H9 (cell line): ENCODE results near the gene C1orf146. TPM values are rescaled to one million over a fixed set of nuclear protein-coding genes. Genes with fewer than 3 reads are reported as not detected.

Experiments
- DNase-seq: peaks from one replicate; pipeline ENCODE4 v3.0.0-alpha.2; 2017
- H2AFZ ChIP-seq: one replicate; pipeline ENCODE4 v1.6.1; 2013; ENCODE audit warnings: mild to moderate bottlenecking, low read length, control low read depth, moderate library complexity
- H2AK5ac ChIP-seq: 2 replicates; pipeline ENCODE4 v1.6.1; 2013; ENCODE audit warnings: low read length, control low read depth, mixed read lengths; ENCODE audit not compliant: insufficient read length
- H2BK120ac ChIP-seq: one replicate; pipeline ENCODE4 v1.6.1; 2013; ENCODE audit warnings: low read depth, mild to moderate bottlenecking, low read length, control low read depth, inconsistent platforms; ENCODE audit not compliant: poor library complexity, severe bottlenecking
- H2BK12ac ChIP-seq: 2 replicates; pipeline ENCODE4 v1.6.1; 2013; ENCODE audit warnings: low read length, control low read depth, mixed read lengths, low read depth; ENCODE audit not compliant: insufficient read length
- H2BK15ac ChIP-seq: 2 replicates; pipeline ENCODE4 v1.6.1; 2013; ENCODE audit warnings: low read depth, low read length, control low read depth
- H2BK20ac ChIP-seq: one replicate; pipeline ENCODE4 v1.6.1; 2013; ENCODE audit warnings: low read depth, mild to moderate bottlenecking, low read length, control low read depth, inconsistent platforms; ENCODE audit not compliant: poor library complexity, severe bottlenecking
- H2BK5ac ChIP-seq: 2 replicates; pipeline ENCODE4 v1.6.1; 2013; ENCODE audit warnings: low read length, control low read depth, mixed read lengths; ENCODE audit not compliant: insufficient read length
- H3K14ac ChIP-seq: 2 replicates; pipeline ENCODE4 v1.6.1; 2013; ENCODE audit warnings: low read length, control low read depth; ENCODE audit not compliant: insufficient read depth
- H3K18ac ChIP-seq: 2 replicates; pipeline ENCODE4 v1.6.1; 2013; ENCODE audit warnings: low read depth, mild to moderate bottlenecking, mixed read lengths, low read length, control low read depth; ENCODE audit not compliant: insufficient read length
- H3K23ac ChIP-seq: 2 replicates; pipeline ENCODE4 v1.6.1; 2013; ENCODE audit warnings: low read length, control low read depth, mixed read lengths, low read depth; ENCODE audit not compliant: insufficient read length
- H3K23me2 ChIP-seq: 2 replicates; pipeline ENCODE4 v1.6.1; 2013; ENCODE audit warnings: low read depth, mild to moderate bottlenecking, mixed read lengths, low read length, control low read depth; ENCODE audit not compliant: insufficient read length, poor library complexity, severe bottlenecking
- H3K27ac ChIP-seq: 2 replicates; pipeline ENCODE4 v1.5.1; 2013; ENCODE audit warnings: low read length, control low read depth, mixed read lengths, low read depth; ENCODE audit not compliant: insufficient read length
- H3K27me3 ChIP-seq: 2 replicates; pipeline ENCODE4 v1.6.1; 2013; ENCODE audit warnings: low read length, control low read depth, inconsistent platforms; ENCODE audit not compliant: insufficient read depth
- H3K4ac ChIP-seq: 2 replicates; pipeline ENCODE4 v1.6.1; 2013; ENCODE audit warnings: low read depth, mild to moderate bottlenecking, control low read depth, inconsistent platforms, low read length, moderate library complexity
- H3K4me1 ChIP-seq: 2 replicates; pipeline ENCODE4 v1.6.1; 2013; ENCODE audit warnings: low read length, control low read depth, inconsistent platforms; ENCODE audit not compliant: insufficient read depth
- H3K4me2 ChIP-seq: 2 replicates; pipeline ENCODE4 v1.6.1; 2013; ENCODE audit warnings: low read length, control low read depth, mixed read lengths; ENCODE audit not compliant: insufficient read length, insufficient read depth
- H3K56ac ChIP-seq: 2 replicates; pipeline ENCODE4 v1.6.1; 2013; ENCODE audit warnings: low read depth, mild to moderate bottlenecking, mixed read lengths, low read length, control low read depth; ENCODE audit not compliant: insufficient read length
- H3K79me1 ChIP-seq: 2 replicates; pipeline ENCODE4 v1.6.1; 2013; ENCODE audit warnings: low read depth, mild to moderate bottlenecking, moderate library complexity, low read length, control low read depth, inconsistent platforms; ENCODE audit not compliant: insufficient read depth, poor library complexity, severe bottlenecking
- H3K79me2 ChIP-seq: 2 replicates; pipeline ENCODE4 v1.6.1; 2013; ENCODE audit warnings: low read length, control low read depth, inconsistent platforms; ENCODE audit not compliant: insufficient read depth
- H3K9ac ChIP-seq: 2 replicates; pipeline ENCODE4 v1.6.1; 2013; ENCODE audit warnings: low read length, control low read depth, mixed read lengths; ENCODE audit not compliant: insufficient read length; ENCODE audit errors: extremely low read depth
- H3K9me3 ChIP-seq: one replicate; pipeline ENCODE4 v1.6.1; 2013; ENCODE audit warnings: low read depth, low read length, inconsistent platforms; ENCODE audit not compliant: control insufficient read depth
- H3T11ph ChIP-seq: one replicate; pipeline ENCODE4 v1.6.1; 2013; ENCODE audit warnings: mild to moderate bottlenecking, low read length, control low read depth, inconsistent platforms
- H4K20me1 ChIP-seq: one replicate; pipeline ENCODE4 v1.6.1; 2013; ENCODE audit not compliant: control insufficient read depth, insufficient read length, insufficient read depth
- H4K5ac ChIP-seq: 2 replicates; pipeline ENCODE4 v1.6.1; 2013; ENCODE audit warnings: low read depth, mild to moderate bottlenecking, mixed read lengths, low read length, control low read depth; ENCODE audit not compliant: insufficient read length
- H4K8ac ChIP-seq: replicated peaks from 2 replicates; pipeline ENCODE4 v1.6.1; 2013; ENCODE audit warnings: low read length, control low read depth, mixed read lengths, low read depth; ENCODE audit not compliant: insufficient read length
- H4K91ac ChIP-seq: 2 replicates; pipeline ENCODE4 v1.6.1; 2013; ENCODE audit warnings: low read depth, mild to moderate bottlenecking, moderate library complexity, mixed read lengths, low read length, control low read depth; ENCODE audit not compliant: insufficient read length
- H3K27ac Mint-ChIP-seq, 3 experiments: 2 replicates in 2 of 3; 3 replicates in 1 of 3; pipeline ENCODE4 v1.8.0; 2020 to 2021; ENCODE audit warnings: mixed read lengths in 3 of 3, mild to moderate bottlenecking in 1 of 3, moderate library complexity in 1 of 3
- H3K27me3 Mint-ChIP-seq: 2 replicates; pipeline ENCODE4 v1.8.0; 2021; ENCODE audit warnings: low read depth, mild to moderate bottlenecking, moderate library complexity, mixed read lengths
- H3K36me3 Mint-ChIP-seq, 3 experiments: 2 replicates in 2 of 3; 3 replicates in 1 of 3; pipeline ENCODE4 v1.8.0; 2020 to 2021; ENCODE audit warnings: low read depth in 3 of 3, mixed read lengths in 3 of 3; ENCODE audit not compliant: insufficient read depth in 1 of 3
- H3K4me1 Mint-ChIP-seq, 2 experiments: 2 replicates each; pipeline ENCODE4 v1.8.0; 2020; ENCODE audit warnings: mixed read lengths in 2 of 2
- H3K4me3 Mint-ChIP-seq, 2 experiments: 2 replicates in 1 of 2; 3 replicates in 1 of 2; pipeline ENCODE4 v1.8.0; 2020 to 2021; ENCODE audit warnings: mild to moderate bottlenecking in 2 of 2, mixed read lengths in 2 of 2, moderate library complexity in 1 of 2
- H3K9me3 Mint-ChIP-seq, 2 experiments: 2 replicates in 1 of 2; 3 replicates in 1 of 2; pipeline ENCODE4 v1.8.0; 2020; ENCODE audit warnings: mild to moderate bottlenecking in 2 of 2, mixed read lengths in 2 of 2, moderate library complexity in 1 of 2
- CTCF ChIP-seq: fragments of 200-600 bp; sonication (generic); conservative IDR thresholded peaks from 3 replicates; pipeline ENCODE4 v1.8.0; 2021; ENCODE audit warnings: antibody characterized with exemption, mild to moderate bottlenecking
- WGBS: extraction: QIAGEN DNeasy Blood & Tissue Kit; methylation state at CpG from one replicate; pipeline ENCODE4 v1.1.7; 2013; ENCODE audit warnings: missing lambda C conversion rate, low lambda C conversion rate, mixed read lengths; ENCODE audit not compliant: insufficient read length; ENCODE audit errors: extremely low coverage; 5-methylcytosine and 5-hydroxymethylcytosine counted together
- total RNA-seq: library from RNA; stranded (reverse); gene quantifications from 2 replicates; pipeline ENCODE4 v1.2.1, GENCODE V29; 2021

The C1orf146 gene
- total RNA-seq, 1 experiment from 2014 or later, result not detected

GRCh38 chr1:92188436-92189255 is 29.1 kb upstream of the C1orf146 start:
- Histone ChIP-seq H2BK20ac (no peak overlapping the region), H3K27ac (no peak overlapping the region), H3K23ac (no peak overlapping the region), H2AK5ac (no peak overlapping the region), H3K4me1 (peaks cover 10% of the 10 kb centered on the region), H2BK15ac (no peak overlapping the region), H3T11ph (no peak overlapping the region), H3K14ac (no peak overlapping the region), H2BK120ac (no peak overlapping the region), H4K91ac (no peak overlapping the region), H2BK12ac (no peak overlapping the region), H2BK5ac (no peak overlapping the region), H3K4me2 (no peak overlapping the region), H3K79me2 (no peaks in the 10 kb centered on the region), H3K27me3 (no peaks in the 10 kb centered on the region), H3K23me2 (no peaks in the 10 kb centered on the region), H3K9me3 (no peaks in the 10 kb centered on the region), H4K5ac (no peak overlapping the region), H4K8ac (no peak overlapping the region), H3K9ac (no peak overlapping the region), H3K18ac (no peak overlapping the region), H3K56ac (no peak overlapping the region), H2AFZ (no peak overlapping the region), H4K20me1 (no peaks in the 10 kb centered on the region), H3K79me1 (no peaks in the 10 kb centered on the region), H3K4ac (no peak overlapping the region)
- WGBS, result no CpG with 5 or more reads among the region's 7 CpGs
- Mint-ChIP-seq H3K27me3 (no peaks in the 10 kb centered on the region), H3K36me3 (no peaks in the 10 kb centered on the region), H3K27ac (peak overlapping the region in 2 of 3 experiments; percentile 5 to 6; a peak in 2 of 7 replicates), H3K4me3 (no peak overlapping the region), H3K4me1 (peaks cover 14 to 23% of the 10 kb centered on the region in 2 experiments), H3K9me3 (no peaks in the 10 kb centered on the region)
- DNase-seq, result no peak
- no peak for TF ChIP-seq CTCF
